VCaP (cell line): Measurements from ENCODE around the gene FEZF1.

Experiments
- H3K27ac ChIP-seq: fragments of 450-650 bp; 2 replicates; pipeline ENCODE4 v1.5.1; 2017
- TF ChIP-seq, protein P1 (sequence below): fragments of 450-650 bp; conservative IDR thresholded peaks from 2 replicates; pipeline ENCODE4 v1.5.1; 2017; ENCODE audit warnings: mild to moderate bottlenecking, moderate library complexity

FEZF1 gene

DNA sequence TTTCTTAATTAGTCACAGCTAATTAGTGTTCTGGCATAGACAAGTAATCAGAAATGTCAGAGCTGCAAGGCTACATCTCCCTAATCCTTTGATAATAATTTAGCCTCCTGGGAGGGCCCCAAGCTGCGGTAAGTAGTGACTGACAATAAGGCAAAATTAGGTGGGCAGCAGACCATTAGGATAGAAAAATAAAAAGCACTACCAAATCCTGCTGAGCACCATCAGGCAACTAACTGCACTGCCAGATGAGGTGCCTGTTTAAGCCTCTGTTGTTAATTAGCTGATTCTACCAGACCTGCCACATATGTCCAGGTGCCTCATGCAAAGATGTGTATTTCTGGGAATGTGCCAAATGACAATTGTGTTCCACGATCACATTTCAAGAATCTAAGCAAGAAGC is 32.5 kb upstream of the FEZF1 start:
- TF ChIP-seq, protein P1, sequence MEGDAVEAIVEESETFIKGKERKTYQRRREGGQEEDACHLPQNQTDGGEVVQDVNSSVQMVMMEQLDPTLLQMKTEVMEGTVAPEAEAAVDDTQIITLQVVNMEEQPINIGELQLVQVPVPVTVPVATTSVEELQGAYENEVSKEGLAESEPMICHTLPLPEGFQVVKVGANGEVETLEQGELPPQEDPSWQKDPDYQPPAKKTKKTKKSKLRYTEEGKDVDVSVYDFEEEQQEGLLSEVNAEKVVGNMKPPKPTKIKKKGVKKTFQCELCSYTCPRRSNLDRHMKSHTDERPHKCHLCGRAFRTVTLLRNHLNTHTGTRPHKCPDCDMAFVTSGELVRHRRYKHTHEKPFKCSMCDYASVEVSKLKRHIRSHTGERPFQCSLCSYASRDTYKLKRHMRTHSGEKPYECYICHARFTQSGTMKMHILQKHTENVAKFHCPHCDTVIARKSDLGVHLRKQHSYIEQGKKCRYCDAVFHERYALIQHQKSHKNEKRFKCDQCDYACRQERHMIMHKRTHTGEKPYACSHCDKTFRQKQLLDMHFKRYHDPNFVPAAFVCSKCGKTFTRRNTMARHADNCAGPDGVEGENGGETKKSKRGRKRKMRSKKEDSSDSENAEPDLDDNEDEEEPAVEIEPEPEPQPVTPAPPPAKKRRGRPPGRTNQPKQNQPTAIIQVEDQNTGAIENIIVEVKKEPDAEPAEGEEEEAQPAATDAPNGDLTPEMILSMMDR, result no peak

DNA sequence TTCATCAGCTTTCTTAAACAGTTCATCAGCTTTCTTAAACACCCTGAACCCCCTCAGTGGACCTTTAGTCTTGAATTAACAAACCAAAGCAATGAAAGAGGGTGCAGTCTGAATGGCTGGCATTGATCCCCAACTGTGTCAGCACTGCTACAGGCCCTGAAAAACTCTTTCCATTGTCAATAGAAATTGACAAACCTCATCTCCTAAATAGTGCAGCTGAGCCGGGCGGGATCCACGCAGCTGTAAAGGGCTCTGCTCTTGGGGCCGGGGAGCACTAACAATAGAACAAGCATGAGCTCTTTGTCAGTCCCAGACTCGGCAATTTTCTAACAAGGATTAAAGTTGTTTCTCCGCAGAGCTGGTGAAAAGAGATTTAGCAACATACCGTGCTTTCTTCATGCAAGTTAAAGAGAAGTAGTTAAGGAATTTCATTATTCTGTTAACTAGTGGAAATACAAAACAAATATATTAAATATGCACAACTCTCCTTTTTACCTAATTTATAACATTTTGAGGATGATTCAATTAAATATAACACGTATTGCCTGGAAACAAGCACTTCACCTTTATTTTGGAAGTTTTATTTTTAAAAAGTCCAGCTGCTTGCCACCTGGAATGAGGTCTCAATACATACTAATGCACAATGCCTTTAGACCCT is 24.7 kb upstream of the FEZF1 start:
- TF ChIP-seq, protein P1, result no peak
- H3K27ac ChIP-seq, result no peak overlapping the region

More for the DNA sequence above, 32.5 kb upstream of the FEZF1 start:
- H3K27ac ChIP-seq, result no peak overlapping the region

DNA sequence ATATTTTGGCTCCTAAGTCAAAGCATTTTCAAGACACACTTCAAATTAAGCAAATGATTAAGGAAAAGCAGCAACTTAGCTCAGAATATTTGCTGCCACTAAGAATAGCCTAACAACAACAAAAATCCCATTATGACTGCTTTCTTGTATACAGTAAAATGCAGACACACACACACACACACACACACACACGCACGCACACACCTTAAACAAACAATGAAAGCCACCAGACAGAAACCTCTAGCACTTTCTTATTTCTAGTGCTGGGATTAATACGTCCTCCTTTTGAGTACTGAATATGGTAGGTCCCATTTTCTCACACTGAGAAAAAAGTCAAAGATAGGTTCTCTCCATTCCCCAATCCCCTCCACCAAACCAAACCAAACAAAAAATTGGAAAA is 23.4 kb upstream of the FEZF1 start:
- TF ChIP-seq, protein P1, result no peak
- H3K27ac ChIP-seq, result no peak overlapping the region

DNA sequence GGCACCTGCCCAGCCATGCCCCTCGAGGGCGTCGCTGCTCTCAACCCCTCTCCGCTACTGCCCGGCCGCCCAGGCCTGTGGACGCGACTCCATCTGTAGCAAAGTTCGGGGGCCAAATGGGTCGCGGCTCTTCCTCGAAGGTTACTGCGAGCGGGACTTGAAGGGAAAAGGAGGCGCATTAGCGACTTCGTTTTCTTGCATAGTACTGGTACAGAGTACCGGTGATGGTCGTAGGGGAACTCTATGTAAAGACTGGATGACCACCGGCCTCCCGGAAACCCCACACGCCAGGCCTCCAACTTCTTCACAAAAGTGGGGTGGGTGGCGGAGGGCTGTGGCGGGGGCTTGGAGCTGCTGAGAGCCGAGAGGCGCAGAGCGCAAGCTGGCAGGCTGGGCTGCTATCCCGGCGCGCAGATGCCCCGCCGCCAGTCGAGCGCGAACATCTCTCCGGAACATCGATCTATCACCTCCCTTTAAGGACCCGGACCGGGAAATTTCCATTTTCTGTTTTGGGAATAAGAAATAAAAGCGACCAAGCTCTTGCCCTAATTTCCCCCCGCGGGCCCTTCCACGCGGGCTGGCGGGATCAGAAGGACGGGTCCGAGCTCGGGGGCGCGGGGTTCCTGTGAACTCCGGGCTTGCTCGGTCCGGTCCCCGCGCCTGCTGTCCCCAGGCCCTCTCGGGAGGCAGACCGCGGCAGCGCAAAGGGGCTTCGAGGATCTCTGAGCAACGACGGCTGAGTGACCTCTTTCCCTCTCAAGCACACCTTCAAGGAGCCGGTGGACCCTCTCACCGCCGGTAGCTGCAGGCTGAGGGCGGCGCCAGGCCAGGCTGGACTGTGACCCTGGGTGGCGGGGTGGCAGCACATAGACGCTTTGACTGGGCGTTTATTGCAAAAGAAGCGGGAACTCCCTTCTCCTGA is 12.2 kb upstream of the FEZF1 start:
- no peak overlapping the region for H3K27ac ChIP-seq
- TF ChIP-seq, protein P1, result no peak

DNA sequence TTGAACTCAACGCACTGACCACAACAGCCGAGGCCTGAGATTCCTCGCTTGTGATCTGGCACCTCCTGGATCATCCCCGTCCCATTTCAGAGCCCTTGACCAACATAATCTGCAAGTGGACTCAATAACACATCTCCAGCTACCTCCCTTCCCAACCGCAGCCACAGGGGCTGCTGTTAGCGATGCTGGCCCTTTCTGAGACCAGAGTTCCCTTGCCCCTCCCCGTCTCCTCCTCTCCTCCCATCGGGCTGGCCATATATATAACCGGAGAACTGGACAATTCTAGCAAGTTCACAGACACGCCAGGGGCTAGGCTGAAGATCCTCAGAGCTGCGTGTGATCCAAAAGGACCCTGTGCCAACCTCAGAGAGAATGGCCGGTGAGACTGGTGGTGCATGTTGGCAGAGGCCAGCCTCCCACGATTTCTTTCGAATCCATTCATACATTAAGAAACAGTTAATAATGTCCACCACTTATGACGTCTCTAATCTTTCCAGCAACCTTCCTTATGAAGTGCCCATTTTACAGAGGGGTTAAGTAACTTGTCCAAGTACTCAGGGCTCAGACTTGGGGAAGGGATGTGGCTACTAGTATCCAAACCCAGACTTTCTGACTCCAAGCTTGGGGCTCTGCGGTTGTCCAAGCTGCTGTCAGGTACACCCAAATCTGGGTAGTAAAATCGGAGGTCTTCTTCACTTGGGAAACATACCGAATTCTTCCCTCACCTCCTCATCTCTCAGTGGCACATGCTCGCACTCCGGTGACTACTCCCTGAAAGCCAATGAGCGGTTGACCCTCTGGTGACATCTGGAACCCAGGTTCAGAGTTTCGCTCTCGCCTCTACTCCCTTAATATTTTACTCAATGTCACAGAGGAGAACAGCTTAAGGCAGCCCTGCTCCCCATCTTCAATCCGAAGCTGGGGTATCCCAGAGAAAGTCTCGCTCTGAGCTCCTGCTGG is 11.2 kb upstream of the FEZF1 start:
- no peak overlapping the region for H3K27ac ChIP-seq
- TF ChIP-seq, protein P1, result no peak

DNA sequence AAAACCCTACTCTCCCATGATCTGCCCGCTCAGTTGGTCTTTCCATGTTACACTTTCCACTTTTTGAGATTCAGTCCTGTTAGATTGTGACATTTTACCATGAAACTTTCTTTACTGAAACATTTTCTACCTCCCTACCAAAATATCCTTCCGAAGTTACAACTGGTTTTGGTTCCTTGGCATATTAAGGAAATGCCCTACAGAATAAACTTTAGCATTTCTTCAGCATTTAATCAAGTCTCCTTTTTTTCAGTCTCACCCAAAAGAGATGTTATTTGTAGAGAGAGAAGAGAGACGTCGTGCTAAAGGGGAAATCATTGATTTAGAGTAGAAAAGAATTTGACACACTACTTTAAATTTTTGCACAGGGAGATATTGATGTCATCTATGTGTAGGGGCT is 9.7 kb upstream of the FEZF1 start:
- H3K27ac ChIP-seq, result no peak overlapping the region
- TF ChIP-seq, protein P1, result no peak
